Endodermal cell (in vitro differentiated cells): Measurements from ENCODE around the gene PSMD2. TPM values are rescaled to one million over a fixed set of nuclear protein-coding genes. Genes with fewer than 3 reads are reported as not detected.

Experiments used
- DNase-seq: peaks from one replicate; pipeline ENCODE4 v3.0.0-alpha.2; 2017
- H3K27ac ChIP-seq: 2 replicates; pipeline ENCODE4 v1.5.1; 2013; ENCODE audit warnings: mild to moderate bottlenecking, low read depth, low read length, moderate library complexity
- H3K27me3 ChIP-seq: 2 replicates; pipeline ENCODE4 v1.6.1; 2013; ENCODE audit warnings: mild to moderate bottlenecking, low read length, moderate library complexity; ENCODE audit not compliant: insufficient read depth, control insufficient read depth, poor library complexity, severe bottlenecking
- H3K36me3 ChIP-seq: 2 replicates; pipeline ENCODE4 v1.7.0; 2013; ENCODE audit warnings: mild to moderate bottlenecking, low read length, moderate library complexity; ENCODE audit not compliant: control insufficient read depth, insufficient read depth
- H3K4me1 ChIP-seq: one replicate; pipeline ENCODE4 v1.7.0; 2013; ENCODE audit warnings: low read length; ENCODE audit not compliant: control insufficient read depth, insufficient read depth
- H3K4me3 ChIP-seq: 2 replicates; pipeline ENCODE4 v1.5.1; 2013; ENCODE audit warnings: mild to moderate bottlenecking, low read length, moderate library complexity
- H3K9ac ChIP-seq: 2 replicates; pipeline ENCODE4 v1.6.1; 2013; ENCODE audit warnings: mild to moderate bottlenecking, low read length, moderate library complexity; ENCODE audit not compliant: poor library complexity, severe bottlenecking; ENCODE audit errors: extremely low read depth
- H3K9me3 ChIP-seq: 2 replicates; pipeline ENCODE4 v1.6.1; 2013; ENCODE audit warnings: mild to moderate bottlenecking, low read length, moderate library complexity; ENCODE audit not compliant: control insufficient read depth
- H3K27ac Mint-ChIP-seq: 2 replicates; pipeline ENCODE4 v1.8.0; 2020; ENCODE audit warnings: mixed read lengths
- H3K27me3 Mint-ChIP-seq: 2 replicates; pipeline ENCODE4 v1.8.0; 2021; ENCODE audit warnings: mild to moderate bottlenecking, mixed read lengths; ENCODE audit not compliant: insufficient read depth
- H3K36me3 Mint-ChIP-seq: 2 replicates; pipeline ENCODE4 v1.8.0; 2020; ENCODE audit warnings: low read depth, mixed read lengths
- H3K4me1 Mint-ChIP-seq: 2 replicates; pipeline ENCODE4 v1.8.0; 2020; ENCODE audit warnings: mixed read lengths
- H3K4me3 Mint-ChIP-seq: 2 replicates; pipeline ENCODE4 v1.8.0; 2020; ENCODE audit warnings: mild to moderate bottlenecking, moderate library complexity, mixed read lengths
- H3K9me3 Mint-ChIP-seq: 2 replicates; pipeline ENCODE4 v1.8.0; 2020; ENCODE audit warnings: mild to moderate bottlenecking, mixed read lengths
- CTCF ChIP-seq: fragments of 200-600 bp; sonication (generic); conservative IDR thresholded peaks from 2 replicates; pipeline ENCODE4 v1.5.0; 2021; ENCODE audit warnings: antibody characterized with exemption, mild to moderate bottlenecking
- WGBS, 2 experiments: methylation state at CpG; one replicate each; pipeline versions ENCODE4 v1.1.5 to v1.1.7; 2013; ENCODE audit warnings: missing lambda C conversion rate in 2 of 2, mixed read lengths in 1 of 2; ENCODE audit not compliant: insufficient coverage in 1 of 2, insufficient read length in 1 of 2; 5-methylcytosine and 5-hydroxymethylcytosine counted together
- total RNA-seq, 2 donors: library from RNA; stranded (reverse); fragmentation: NEBNext Ultra II Directional in 1 of 2; extraction: Animal tissue kit (Norgen Biotek cat#: 25700) in 1 of 2; gene quantifications; 2 replicates in 1 of 2; 3 replicates in 1 of 2; pipeline ENCODE4 v1.2.1, GENCODE V29; 2021

Gene PSMD2
- total RNA-seq, 2 donors from 2014 or later, result 332 TPM

- Histone ChIP-seq H3K4me1 (no peaks in the 10 kb centered on the region), H3K27me3 (peaks cover 40% of the 10 kb centered on the region), H3K4me3 (peak overlapping the region; percentile 100), H3K9me3 (no peaks in the 10 kb centered on the region), H3K27ac (no peak overlapping the region), H3K9ac (no peak overlapping the region), H3K36me3 (peaks cover 4% of the 10 kb centered on the region)
- H3K4me1 Mint-ChIP-seq, result peaks cover 1% of the 10 kb centered on the region
- H3K27ac Mint-ChIP-seq, result peak overlapping the region; percentile 64
- DNase-seq, result peak; percentile 98
- H3K36me3 Mint-ChIP-seq, result no peaks in the 10 kb centered on the region
- TF ChIP-seq CTCF, result peak; percentile 95
- peaks cover 26% of the 10 kb centered on the region for H3K27me3 Mint-ChIP-seq
- peak overlapping the region; percentile 82 for H3K4me3 Mint-ChIP-seq
- H3K9me3 Mint-ChIP-seq, result no peaks in the 10 kb centered on the region
- 8 to 17% methylated on average over 11 to 20 of the region's 20 CpGs for WGBS, 2 experiments
Observed at GRCh38 chr3:184250167-184250828, 48.7 kb upstream of the PSMD2 start.

GRCh38 chr3:184255291-184256039 lies 43.6 kb upstream of the PSMD2 start:
- WGBS, 2 experiments, result 93 to 100% methylated on average over 3 of the region's 3 CpGs
- no peak overlapping the region for H3K27ac Mint-ChIP-seq
- no peak for DNase-seq
- H3K9me3 Mint-ChIP-seq, result no peaks in the 10 kb centered on the region
- Histone ChIP-seq H3K9me3 (no peaks in the 10 kb centered on the region), H3K9ac (no peak overlapping the region), H3K27ac (no peak overlapping the region), H3K36me3 (no peaks in the 10 kb centered on the region), H3K27me3 (peaks cover 89% of the 10 kb centered on the region), H3K4me1 (no peaks in the 10 kb centered on the region), H3K4me3 (no peak overlapping the region)
- H3K4me3 Mint-ChIP-seq, result no peak overlapping the region
- H3K36me3 Mint-ChIP-seq, result peaks cover 6% of the 10 kb centered on the region
- peaks cover 65% of the 10 kb centered on the region for H3K27me3 Mint-ChIP-seq
- no peak for TF ChIP-seq CTCF
- peaks cover 3% of the 10 kb centered on the region for H3K4me1 Mint-ChIP-seq

GRCh38 chr3:184257083-184257915 lies 41.7 kb upstream of the PSMD2 start:
- no peak overlapping the region for H3K27ac ChIP-seq
- H3K9me3 ChIP-seq, result no peaks in the 10 kb centered on the region
- Mint-ChIP-seq H3K4me1 (peaks cover 10% of the 10 kb centered on the region), H3K27ac (no peak overlapping the region), H3K4me3 (no peak overlapping the region), H3K36me3 (peaks cover 6% of the 10 kb centered on the region), H3K27me3 (peaks cover 78% of the 10 kb centered on the region), H3K9me3 (no peaks in the 10 kb centered on the region)
- H3K4me3 ChIP-seq, result no peak overlapping the region
- DNase-seq, result no peak
- H3K9ac ChIP-seq, result no peak overlapping the region
- no peaks in the 10 kb centered on the region for H3K36me3 ChIP-seq
- peaks cover 94% of the 10 kb centered on the region for H3K27me3 ChIP-seq
- 88 to 92% methylated on average over 16 to 23 of the region's 23 CpGs for WGBS, 2 experiments
- no peaks in the 10 kb centered on the region for H3K4me1 ChIP-seq
- TF ChIP-seq CTCF, result no peak
